ENCODE results near the gene TRAPPC12. TPM values are rescaled to one million over a fixed set of nuclear protein-coding genes. Genes with fewer than 3 reads are reported as not detected.

The TRAPPC12 gene
- total RNA-seq, 2 donors from 2014 or later, result 85.4 to 86.0 TPM

GRCh38 chr2:3379339-3379646, 201 bp upstream of the TRAPPC12 start:
- Mint-ChIP-seq H3K9me3 (peaks cover 0 to 1% of the 10 kb centered on the region in 2 donors), H3K4me1 (ENCODE audit: low read depth) (peaks cover 41% of the 10 kb centered on the region), H3K36me3 (ENCODE audit: insufficient read depth in 2 of 2) (peaks cover 6 to 9% of the 10 kb centered on the region in 2 donors)

GRCh38 chr2:3386448-3386958, 7.0 kb downstream of the TRAPPC12 start:
- Mint-ChIP-seq H3K4me3 (no peak overlapping the region), H3K4me1 (ENCODE audit: low read depth) (peaks cover 18% of the 10 kb centered on the region), H3K9me3 (no peaks in the 10 kb centered on the region), H3K27ac (no peak overlapping the region), H3K27me3 (ENCODE audit: low read depth) (no peaks in the 10 kb centered on the region), H3K36me3 (ENCODE audit: insufficient read depth in 2 of 2) (peaks cover 10 to 21% of the 10 kb centered on the region in 2 donors)
- no peak for ATAC-seq (replicated peaks in 1 of 2)
- DNase-seq, result no peak

More at GRCh38 chr2:3379339-3379646, 201 bp upstream of the TRAPPC12 start:
- Mint-ChIP-seq H3K27me3 (ENCODE audit: low read depth) (no peaks in the 10 kb centered on the region), H3K27ac (peak overlapping the region; percentile 87), H3K4me3 (peak overlapping the region; percentile 97 to 99)
- ATAC-seq (replicated peaks in 1 of 2), result no peak
- no peak for DNase-seq

DNA sequence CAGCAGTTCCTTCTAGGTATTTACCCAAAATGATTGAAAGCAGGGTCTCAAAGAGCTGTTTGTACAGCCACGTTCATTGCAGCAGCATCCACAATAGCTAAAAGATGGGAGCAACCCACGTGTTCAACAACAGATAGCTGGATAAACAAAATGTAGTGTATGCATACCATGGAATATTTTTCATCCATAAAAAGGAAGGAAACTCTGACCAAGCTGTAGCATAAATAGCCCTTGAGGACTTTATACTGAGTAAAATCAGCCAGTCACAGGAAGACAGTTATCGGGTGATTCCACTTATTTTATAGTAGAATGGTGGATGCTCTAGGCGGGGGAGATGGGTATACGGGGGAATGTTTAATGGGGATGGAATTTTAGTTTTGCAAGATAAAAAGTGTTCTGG, 7.5 kb downstream of the TRAPPC12 start:
- Mint-ChIP-seq H3K27ac (no peak overlapping the region), H3K4me3 (no peak overlapping the region), H3K9me3 (no peaks in the 10 kb centered on the region), H3K36me3 (ENCODE audit: insufficient read depth in 2 of 2) (peaks cover 8 to 20% of the 10 kb centered on the region in 2 donors), H3K27me3 (ENCODE audit: low read depth) (no peaks in the 10 kb centered on the region), H3K4me1 (ENCODE audit: low read depth) (peaks cover 17% of the 10 kb centered on the region)
- no peak for DNase-seq
- ATAC-seq (replicated peaks in 1 of 2), result no peak

DNA sequence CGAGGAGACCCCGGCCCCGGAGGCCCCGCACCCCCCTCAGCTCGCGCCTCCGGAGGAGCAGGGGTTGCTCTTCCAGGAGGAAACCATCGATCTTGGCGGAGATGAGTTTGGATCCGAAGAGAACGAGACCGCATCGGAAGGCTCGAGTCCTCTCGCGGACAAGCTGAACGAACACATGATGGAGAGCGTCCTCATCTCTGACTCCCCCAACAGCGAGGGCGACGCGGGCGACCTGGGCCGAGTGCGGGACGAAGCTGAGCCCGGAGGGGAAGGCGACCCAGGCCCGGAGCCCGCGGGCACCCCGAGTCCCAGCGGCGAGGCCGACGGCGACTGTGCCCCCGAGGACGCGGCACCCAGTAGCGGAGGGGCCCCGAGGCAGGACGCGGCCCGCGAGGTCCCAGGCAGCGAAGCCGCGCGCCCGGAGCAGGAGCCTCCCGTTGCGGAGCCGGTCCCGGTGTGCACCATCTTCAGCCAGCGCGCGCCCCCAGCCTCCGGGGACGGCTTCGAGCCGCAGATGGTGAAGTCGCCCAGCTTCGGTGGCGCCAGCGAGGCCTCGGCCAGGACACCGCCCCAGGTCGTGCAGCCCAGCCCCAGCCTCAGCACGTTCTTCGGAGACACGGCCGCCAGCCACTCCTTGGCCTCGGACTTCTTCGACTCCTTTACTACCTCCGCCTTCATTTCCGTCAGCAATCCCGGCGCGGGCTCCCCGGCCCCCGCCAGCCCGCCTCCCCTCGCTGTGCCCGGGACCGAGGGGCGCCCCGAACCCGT, 8.3 kb downstream of the TRAPPC12 start:
- Mint-ChIP-seq H3K27ac (no peak overlapping the region), H3K4me1 (ENCODE audit: low read depth) (peaks cover 17% of the 10 kb centered on the region), H3K27me3 (ENCODE audit: low read depth) (no peaks in the 10 kb centered on the region), H3K4me3 (no peak overlapping the region), H3K9me3 (no peaks in the 10 kb centered on the region), H3K36me3 (ENCODE audit: insufficient read depth in 2 of 2) (peaks cover 10 to 22% of the 10 kb centered on the region in 2 donors)
- ATAC-seq (replicated peaks in 1 of 2) (no peak), DNase-seq (no peak)

- Mint-ChIP-seq H3K27me3 (ENCODE audit: low read depth) (no peaks in the 10 kb centered on the region), H3K27ac (no peak overlapping the region), H3K9me3 (no peaks in the 10 kb centered on the region), H3K36me3 (ENCODE audit: insufficient read depth in 2 of 2) (peaks cover 10 to 23% of the 10 kb centered on the region in 2 donors), H3K4me1 (ENCODE audit: low read depth) (peaks cover 17% of the 10 kb centered on the region), H3K4me3 (no peak overlapping the region)
- DNase-seq (no peak), ATAC-seq (replicated peaks in 1 of 2) (no peak)
Measured at GRCh38 chr2:3388412-3388738, 8.9 kb downstream of the TRAPPC12 start.

GRCh38 chr2:3389193-3389592, 9.7 kb downstream of the TRAPPC12 start:
- Mint-ChIP-seq H3K9me3 (no peaks in the 10 kb centered on the region), H3K4me3 (no peak overlapping the region), H3K27me3 (ENCODE audit: low read depth) (no peaks in the 10 kb centered on the region), H3K4me1 (ENCODE audit: low read depth) (peaks cover 16% of the 10 kb centered on the region), H3K27ac (no peak overlapping the region), H3K36me3 (ENCODE audit: insufficient read depth in 2 of 2) (peaks cover 14 to 28% of the 10 kb centered on the region in 2 donors)
- ATAC-seq (replicated peaks in 1 of 2), result no peak
- no peak for DNase-seq

DNA sequence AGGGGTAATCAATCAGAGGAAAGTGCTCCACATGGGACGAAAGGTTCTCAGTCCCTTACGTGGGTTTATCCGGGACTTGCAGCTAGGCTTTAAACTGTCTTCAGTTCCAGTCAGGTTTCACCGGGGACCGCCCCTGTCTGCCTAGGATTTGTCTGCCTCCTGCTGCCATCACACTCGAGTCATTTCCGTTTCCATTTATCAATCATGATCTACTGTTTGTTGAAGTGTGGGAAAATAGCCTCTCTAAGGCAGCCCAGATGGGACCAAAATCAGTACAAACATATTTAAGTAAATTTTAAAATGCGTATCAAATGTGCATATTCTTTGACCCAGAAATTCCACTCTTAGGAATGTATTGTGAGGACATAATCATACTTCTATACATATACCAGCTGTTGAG, 10.5 kb downstream of the TRAPPC12 start:
- no peak for ATAC-seq (replicated peaks in 1 of 2)

GRCh38 chr2:3392216-3392615, 12.7 kb downstream of the TRAPPC12 start:
- H3K36me3 Mint-ChIP-seq (ENCODE audit: insufficient read depth in 2 of 2), result peaks cover 21 to 48% of the 10 kb centered on the region in 2 donors
- no peak overlapping the region for H3K27ac Mint-ChIP-seq
- H3K4me3 Mint-ChIP-seq, result no peak overlapping the region
- no peak for DNase-seq
- ATAC-seq (replicated peaks in 1 of 2), result no peak
- H3K9me3 Mint-ChIP-seq, result peaks cover 4 to 6% of the 10 kb centered on the region in 2 donors
- H3K27me3 Mint-ChIP-seq (ENCODE audit: low read depth), result no peaks in the 10 kb centered on the region
- peaks cover 9% of the 10 kb centered on the region for H3K4me1 Mint-ChIP-seq (ENCODE audit: low read depth)

More for the DNA sequence above, 10.5 kb downstream of the TRAPPC12 start:
- peaks cover 0 to 2% of the 10 kb centered on the region in 2 donors for H3K9me3 Mint-ChIP-seq
- H3K4me1 Mint-ChIP-seq (ENCODE audit: low read depth), result peaks cover 9% of the 10 kb centered on the region
- peaks cover 14 to 35% of the 10 kb centered on the region in 2 donors for H3K36me3 Mint-ChIP-seq (ENCODE audit: insufficient read depth in 2 of 2)
- H3K4me3 Mint-ChIP-seq, result no peak overlapping the region
- no peak overlapping the region for H3K27ac Mint-ChIP-seq
- no peaks in the 10 kb centered on the region for H3K27me3 Mint-ChIP-seq (ENCODE audit: low read depth)
- no peak for DNase-seq

DNA sequence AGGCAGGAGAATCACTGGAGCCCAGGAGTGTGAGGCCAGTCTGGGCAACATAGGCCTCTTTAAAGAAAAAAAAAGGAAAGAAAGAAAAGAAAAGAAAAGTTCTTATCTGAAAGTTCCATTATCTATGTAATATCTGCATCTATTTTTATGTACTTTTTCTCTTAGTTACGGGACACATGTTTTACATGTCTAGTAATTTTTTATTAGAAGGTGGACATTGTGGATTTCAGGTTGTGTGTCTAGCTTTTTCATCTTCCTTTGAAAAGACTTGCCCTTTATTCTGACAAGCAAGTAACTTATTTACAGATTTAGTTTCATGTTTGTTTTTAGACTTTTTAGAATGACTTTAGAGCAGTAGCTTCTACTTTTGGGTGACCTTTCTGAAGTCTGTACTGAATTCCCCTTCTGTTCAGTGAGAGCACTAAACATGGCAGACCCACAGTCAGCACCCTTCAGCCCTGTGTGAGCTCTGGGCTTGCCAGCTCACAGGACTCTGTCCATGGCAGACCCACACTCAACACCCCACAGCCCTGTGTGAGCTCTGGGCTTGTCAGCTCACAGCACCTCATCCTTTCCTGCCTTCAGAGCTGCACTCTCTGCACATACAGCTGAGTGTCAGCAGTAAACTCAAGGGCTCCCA, 17.5 kb downstream of the TRAPPC12 start:
- no peak overlapping the region for H3K27ac Mint-ChIP-seq
- no peak for ATAC-seq (replicated peaks in 1 of 2)
- peaks cover 23 to 42% of the 10 kb centered on the region in 2 donors for H3K36me3 Mint-ChIP-seq (ENCODE audit: insufficient read depth in 2 of 2)
- H3K9me3 Mint-ChIP-seq, result peaks cover 4 to 8% of the 10 kb centered on the region in 2 donors
- DNase-seq, result no peak
- no peaks in the 10 kb centered on the region for H3K27me3 Mint-ChIP-seq (ENCODE audit: low read depth)
- H3K4me3 Mint-ChIP-seq, result no peak overlapping the region
- peaks cover 6% of the 10 kb centered on the region for H3K4me1 Mint-ChIP-seq (ENCODE audit: low read depth)

DNA sequence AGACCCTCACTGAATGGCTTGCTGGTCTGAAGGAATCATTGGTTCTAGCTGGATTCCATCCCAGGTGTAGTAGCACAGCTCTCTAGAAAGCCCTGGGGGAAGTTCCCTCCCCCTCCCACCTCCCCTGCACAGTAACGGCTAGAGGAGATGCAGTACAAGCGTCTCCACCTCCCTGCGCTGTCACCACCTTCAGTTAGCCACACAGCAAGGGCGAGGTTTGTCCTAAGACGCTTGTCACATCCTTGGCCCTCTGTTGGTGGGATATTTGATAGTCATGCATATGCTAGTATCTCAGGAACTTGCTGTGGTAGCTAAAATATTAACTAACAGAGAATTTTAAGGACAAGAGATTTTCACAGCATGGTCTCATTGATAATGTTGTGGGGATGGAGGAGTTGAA, 19.4 kb downstream of the TRAPPC12 start:
- Mint-ChIP-seq H3K9me3 (peaks cover 4 to 8% of the 10 kb centered on the region in 2 donors), H3K4me1 (ENCODE audit: low read depth) (peaks cover 6% of the 10 kb centered on the region), H3K36me3 (ENCODE audit: insufficient read depth in 2 of 2) (peaks cover 20 to 37% of the 10 kb centered on the region in 2 donors), H3K4me3 (no peak overlapping the region), H3K27me3 (ENCODE audit: low read depth) (no peaks in the 10 kb centered on the region), H3K27ac (no peak overlapping the region)
- DNase-seq, result no peak
- ATAC-seq (replicated peaks in 1 of 2), result no peak

- no peak for DNase-seq
- H3K9me3 Mint-ChIP-seq, result peaks cover 4 to 8% of the 10 kb centered on the region in 2 donors
- H3K4me3 Mint-ChIP-seq, result no peak overlapping the region
- no peaks in the 10 kb centered on the region for H3K27me3 Mint-ChIP-seq (ENCODE audit: low read depth)
- ATAC-seq (replicated peaks in 1 of 2), result no peak
- H3K4me1 Mint-ChIP-seq (ENCODE audit: low read depth), result peaks cover 6% of the 10 kb centered on the region
- no peak overlapping the region for H3K27ac Mint-ChIP-seq
- H3K36me3 Mint-ChIP-seq (ENCODE audit: insufficient read depth in 2 of 2), result peaks cover 17 to 38% of the 10 kb centered on the region in 2 donors
Measured at GRCh38 chr2:3399381-3399780, 19.9 kb downstream of the TRAPPC12 start.

DNA sequence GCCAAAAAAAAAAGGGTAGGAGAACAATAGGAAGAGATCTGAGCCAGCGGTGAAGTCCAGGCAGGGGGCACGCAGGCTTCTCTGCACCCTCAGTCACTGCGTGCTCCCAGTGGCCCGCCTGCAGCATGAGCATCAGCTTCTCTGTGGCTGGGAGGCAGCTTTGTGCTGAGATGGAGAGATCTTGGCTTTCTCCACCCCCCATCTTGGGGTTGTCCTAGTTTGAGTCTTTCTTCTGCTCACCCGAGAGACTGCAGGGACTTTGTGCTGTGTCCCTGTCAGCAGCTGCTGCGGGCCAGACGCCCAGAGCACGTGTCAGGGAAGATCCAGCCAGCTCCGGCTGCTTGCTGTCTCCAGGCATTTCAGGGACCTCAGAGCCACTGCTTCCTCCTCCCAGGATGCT, 20.3 kb downstream of the TRAPPC12 start:
- peaks cover 17 to 34% of the 10 kb centered on the region in 2 donors for H3K36me3 Mint-ChIP-seq (ENCODE audit: insufficient read depth in 2 of 2)
- peaks cover 4 to 8% of the 10 kb centered on the region in 2 donors for H3K9me3 Mint-ChIP-seq
- no peak overlapping the region for H3K27ac Mint-ChIP-seq
- H3K4me3 Mint-ChIP-seq, result no peak overlapping the region
- peaks cover 6% of the 10 kb centered on the region for H3K4me1 Mint-ChIP-seq (ENCODE audit: low read depth)
- no peak for DNase-seq
- no peak for ATAC-seq (replicated peaks in 1 of 2)
- H3K27me3 Mint-ChIP-seq (ENCODE audit: low read depth), result no peaks in the 10 kb centered on the region

DNA sequence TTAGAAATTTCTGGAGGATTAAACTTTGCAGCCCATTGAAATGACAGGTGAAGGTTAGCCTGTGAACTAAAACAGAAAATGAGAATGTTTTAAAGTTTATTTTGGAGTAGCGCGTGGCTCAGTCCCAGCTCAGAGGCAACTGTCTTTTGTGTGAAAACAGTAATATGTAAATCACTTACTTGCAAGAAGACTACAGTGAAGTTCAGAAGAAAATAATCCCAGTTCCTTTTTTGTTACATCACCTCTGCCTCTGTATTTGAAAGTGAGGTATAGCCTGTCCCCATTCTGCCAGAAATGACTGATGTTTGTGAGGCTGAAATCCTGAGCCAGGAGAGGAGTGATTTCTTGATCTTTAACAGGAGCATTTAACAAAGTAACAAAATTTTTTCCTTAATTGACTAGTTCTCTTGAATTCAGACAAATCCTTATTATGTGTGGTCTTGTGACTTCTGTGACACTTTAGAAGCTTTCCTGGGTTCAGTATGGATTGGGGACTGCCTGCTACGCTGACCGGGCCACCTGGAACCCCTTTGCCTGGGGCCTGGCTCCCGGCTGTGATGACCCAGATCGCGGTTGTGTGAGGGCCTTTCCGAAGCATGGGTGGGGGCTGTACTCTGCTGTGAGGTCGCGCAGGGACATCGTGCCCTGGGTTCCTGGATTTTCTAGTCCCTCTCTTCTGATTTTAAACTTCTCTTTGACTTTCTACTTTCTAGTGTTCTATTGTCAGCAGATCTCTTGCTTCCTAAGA, 24.3 kb downstream of the TRAPPC12 start:
- peak overlapping the region; percentile 58 for H3K27ac Mint-ChIP-seq
- peaks cover 2 to 8% of the 10 kb centered on the region in 2 donors for H3K36me3 Mint-ChIP-seq (ENCODE audit: insufficient read depth in 2 of 2)
- no peak for ATAC-seq (replicated peaks in 1 of 2)
- H3K4me1 Mint-ChIP-seq (ENCODE audit: low read depth), result peaks cover 6% of the 10 kb centered on the region
- no peaks in the 10 kb centered on the region for H3K9me3 Mint-ChIP-seq
- H3K4me3 Mint-ChIP-seq, result no peak overlapping the region
- no peak for DNase-seq
- no peaks in the 10 kb centered on the region for H3K27me3 Mint-ChIP-seq (ENCODE audit: low read depth)
